H54 (cell line): ENCODE data around the gene TNS1.
"Not testable (repeated sequence)": the region's sequence is repeated elsewhere in the genome, so short reads cannot be mapped to it uniquely, and the experiment has no call there.

Source experiments
- DNase-seq: peaks from one replicate; pipeline ENCODE4 v3.0.0; 2011; ENCODE audit warnings: low spot score, mixed read lengths; ENCODE audit not compliant: insufficient read length
- FAIRE-seq: peaks from 3 replicates; lab custom pipeline; 2011; peaks lifted over from hg19 to GRCh38; lab: Jason Lieb, UNC
- POLR2A ChIP-seq: IDR thresholded peaks from 2 replicates; pipeline ENCODE4 v1.6.1; 2011; ENCODE audit warnings: low read depth, mild to moderate bottlenecking, low read length

TNS1 gene

GRCh38 chr2:217791551-217791950 lies 211.2 kb downstream of the TNS1 start:
- FAIRE-seq: no peak
- no peak for TF ChIP-seq POLR2A
- no peak for DNase-seq

- no peak for TF ChIP-seq POLR2A
- FAIRE-seq (no peak), DNase-seq (no peak)
Observed at GRCh38 chr2:217790681-217791392, 212.0 kb downstream of the TNS1 start.

GRCh38 chr2:217790195-217790594 lies 212.6 kb downstream of the TNS1 start:
- TF ChIP-seq POLR2A: no peak
- no peak for FAIRE-seq
- DNase-seq: no peak

GRCh38 chr2:217789736-217790181 lies 213.0 kb downstream of the TNS1 start:
- no peak for TF ChIP-seq POLR2A
- FAIRE-seq (no peak), DNase-seq (no peak)

- FAIRE-seq (no peak), DNase-seq (peak; percentile 56)
- TF ChIP-seq POLR2A: no peak
Observed at GRCh38 chr2:217789003-217789735, 213.6 kb downstream of the TNS1 start.

GRCh38 chr2:217788669-217789002 lies 214.2 kb downstream of the TNS1 start:
- TF ChIP-seq POLR2A: no peak
- DNase-seq (no peak), FAIRE-seq (no peak)

- no peak for TF ChIP-seq POLR2A
- no peak for DNase-seq
- FAIRE-seq: no peak
Observed at GRCh38 chr2:217787160-217787877, 215.5 kb downstream of the TNS1 start.

- not testable (repeated sequence) for FAIRE-seq, DNase-seq
Observed at GRCh38 chr2:217786560-217786959, 216.2 kb downstream of the TNS1 start.

- no peak for TF ChIP-seq POLR2A
- DNase-seq (peak; percentile 60), FAIRE-seq (no peak)
Observed at GRCh38 chr2:217785544-217786045, 217.2 kb downstream of the TNS1 start.

- no peak for TF ChIP-seq POLR2A
- no peak for DNase-seq
- FAIRE-seq: no peak
Observed at GRCh38 chr2:217784996-217785543, 217.7 kb downstream of the TNS1 start.

GRCh38 chr2:217783243-217783642 lies 219.6 kb downstream of the TNS1 start:
- TF ChIP-seq POLR2A: no peak
- DNase-seq (no peak), FAIRE-seq (no peak)

GRCh38 chr2:217777906-217778305 lies 224.9 kb downstream of the TNS1 start:
- no peak for TF ChIP-seq POLR2A
- DNase-seq (no peak), FAIRE-seq (no peak)

- DNase-seq: no peak
Observed at GRCh38 chr2:217776631-217777030, 226.2 kb downstream of the TNS1 start.

GRCh38 chr2:217775920-217776503 lies 226.8 kb downstream of the TNS1 start:
- DNase-seq: no peak
- no peak for FAIRE-seq
- TF ChIP-seq POLR2A: no peak

More at GRCh38 chr2:217776631-217777030, 226.2 kb downstream of the TNS1 start:
- no peak for TF ChIP-seq POLR2A
- no peak for FAIRE-seq
